Measurements from ENCODE around the gene P2RX7.
"Not testable (repeated sequence)": the region's sequence is repeated elsewhere in the genome, so short reads cannot be mapped to it uniquely, and the experiment has no call there.

Gene P2RX7

DNA sequence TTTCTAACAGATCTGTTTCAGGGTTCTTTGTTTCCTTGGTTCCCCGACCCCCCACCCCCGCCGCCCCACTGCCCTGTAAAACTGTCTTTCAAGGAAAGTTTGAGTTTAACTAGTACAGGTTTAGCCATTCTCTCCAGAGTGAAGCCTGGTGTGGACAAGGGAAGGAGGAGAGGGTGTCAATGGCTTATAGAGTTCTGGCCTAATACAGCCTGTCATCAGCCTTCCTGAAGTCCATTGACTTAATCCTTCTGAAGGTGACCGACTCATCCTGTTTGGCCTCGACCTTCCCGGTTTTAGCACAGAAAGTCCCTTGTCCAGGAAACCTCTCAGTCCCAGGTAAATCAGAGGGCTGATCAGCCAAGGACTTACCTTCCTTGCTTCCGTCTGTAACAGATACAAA lies 66.3 kb downstream of the P2RX7 start:
- Mint-ChIP-seq H3K36me3 (ENCODE audit: insufficient read depth) (no peaks in the 10 kb centered on the region), H3K4me3 (no peak overlapping the region), H3K4me1 (ENCODE audit: low read depth in 2 of 2) (no peaks in the 10 kb centered on the region), H3K27me3 (no peaks in the 10 kb centered on the region), H3K27ac (no peak overlapping the region), H3K9me3 (no peaks in the 10 kb centered on the region)
- DNase-seq (no peak), ATAC-seq (replicated peaks) (no peak)

- not testable (repeated sequence) for H3K27me3 Mint-ChIP-seq; H3K4me3 Mint-ChIP-seq; H3K9me3 Mint-ChIP-seq; ATAC-seq (replicated peaks); H3K27ac Mint-ChIP-seq; DNase-seq; H3K4me1 Mint-ChIP-seq (ENCODE audit: low read depth in 2 of 2); H3K36me3 Mint-ChIP-seq (ENCODE audit: insufficient read depth)
Measured at GRCh38 chr12:121201140-121201539, 68.5 kb downstream of the P2RX7 start.

- ATAC-seq (replicated peaks) (no peak), DNase-seq (no peak)
- H3K4me1 Mint-ChIP-seq (ENCODE audit: low read depth in 2 of 2): no peaks in the 10 kb centered on the region
- no peaks in the 10 kb centered on the region for H3K9me3 Mint-ChIP-seq
- H3K4me3 Mint-ChIP-seq: no peak overlapping the region
- no peaks in the 10 kb centered on the region for H3K27me3 Mint-ChIP-seq
- H3K27ac Mint-ChIP-seq: peak overlapping the region in 1 of 2 donors; percentile 23
- no peaks in the 10 kb centered on the region for H3K36me3 Mint-ChIP-seq (ENCODE audit: insufficient read depth)
Measured at GRCh38 chr12:121202407-121203355, 70.0 kb downstream of the P2RX7 start.

GRCh38 chr12:121203482-121203881 lies 70.8 kb downstream of the P2RX7 start:
- H3K27ac Mint-ChIP-seq: no peak overlapping the region
- no peak for DNase-seq

GRCh38 chr12:121205491-121205890 lies 72.8 kb downstream of the P2RX7 start:
- no peaks in the 10 kb centered on the region for H3K9me3 Mint-ChIP-seq
- H3K27ac Mint-ChIP-seq: no peak overlapping the region
- H3K27me3 Mint-ChIP-seq: no peaks in the 10 kb centered on the region
- ATAC-seq (replicated peaks) (no peak), DNase-seq (no peak)
- H3K4me3 Mint-ChIP-seq: no peak overlapping the region
- H3K36me3 Mint-ChIP-seq (ENCODE audit: insufficient read depth): peaks cover 2% of the 10 kb centered on the region
- H3K4me1 Mint-ChIP-seq (ENCODE audit: low read depth in 2 of 2): peaks cover 0 to under 1% of the 10 kb centered on the region in 2 donors

More at GRCh38 chr12:121203482-121203881, 70.8 kb downstream of the P2RX7 start:
- no peaks in the 10 kb centered on the region for H3K36me3 Mint-ChIP-seq (ENCODE audit: insufficient read depth)
- no peaks in the 10 kb centered on the region for H3K9me3 Mint-ChIP-seq
- ATAC-seq (replicated peaks): no peak
- H3K4me3 Mint-ChIP-seq: no peak overlapping the region
- H3K27me3 Mint-ChIP-seq: no peaks in the 10 kb centered on the region
- H3K4me1 Mint-ChIP-seq (ENCODE audit: low read depth in 2 of 2): no peaks in the 10 kb centered on the region

DNA sequence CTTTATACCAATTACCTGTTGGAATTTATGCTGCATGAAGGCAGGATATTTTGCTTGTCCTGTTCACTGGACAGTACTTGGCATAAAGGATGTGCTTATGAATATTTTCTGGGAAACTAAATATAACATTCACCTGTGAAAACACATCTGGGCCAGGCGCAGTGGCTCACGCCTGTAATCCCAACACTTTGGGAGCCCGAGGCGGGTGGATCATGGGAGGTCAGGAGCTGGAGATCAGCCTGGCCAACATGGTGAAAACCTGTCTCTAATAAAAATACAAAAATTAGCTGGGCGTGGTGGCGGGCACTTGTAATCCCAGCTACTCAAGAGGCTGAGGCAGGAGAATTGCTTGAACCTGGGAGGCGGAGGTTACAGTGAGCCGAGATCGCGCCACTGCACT lies 75.9 kb downstream of the P2RX7 start:
- not testable (repeated sequence) for H3K27me3 Mint-ChIP-seq; ATAC-seq (replicated peaks); H3K4me1 Mint-ChIP-seq (ENCODE audit: low read depth in 2 of 2); H3K9me3 Mint-ChIP-seq; DNase-seq
- peaks cover 19% of the 10 kb centered on the region for H3K36me3 Mint-ChIP-seq (ENCODE audit: insufficient read depth)
- H3K4me3 Mint-ChIP-seq: peak overlapping the region; percentile 91 to 94
- H3K27ac Mint-ChIP-seq: peak overlapping the region; percentile 97 to 98

DNA sequence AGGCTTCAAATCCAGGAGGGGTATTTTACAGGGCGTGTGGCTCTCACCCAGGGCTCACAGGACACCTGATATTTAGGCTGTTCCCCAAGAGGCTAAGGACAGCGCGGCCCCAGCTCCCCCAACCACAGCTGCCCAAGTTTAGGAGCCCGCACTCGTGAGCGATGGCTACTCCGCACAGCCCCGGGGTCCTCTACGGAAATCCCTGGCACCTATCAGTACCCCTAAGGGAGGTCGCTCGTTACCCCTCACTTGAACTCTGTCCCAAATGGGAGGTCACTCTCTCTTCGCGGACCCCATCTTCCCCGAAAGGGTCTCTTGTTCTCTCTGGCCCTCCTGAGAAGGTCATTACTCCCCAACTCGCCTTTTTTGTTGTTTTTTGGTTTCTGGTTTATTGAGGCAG lies 76.5 kb downstream of the P2RX7 start:
- Mint-ChIP-seq H3K4me3 (peak overlapping the region; percentile 91 to 94), H3K27me3 (no peaks in the 10 kb centered on the region), H3K4me1 (ENCODE audit: low read depth in 2 of 2) (peaks cover 7 to 11% of the 10 kb centered on the region in 2 donors), H3K36me3 (ENCODE audit: insufficient read depth) (peaks cover 19% of the 10 kb centered on the region), H3K9me3 (no peaks in the 10 kb centered on the region), H3K27ac (peak overlapping the region; percentile 97 to 98)
- DNase-seq (no peak), ATAC-seq (replicated peaks) (no peak)

- DNase-seq (peak; percentile 82 to 85 (median 84)), ATAC-seq (replicated peaks) (peak; percentile 83)
- Mint-ChIP-seq H3K27me3 (no peaks in the 10 kb centered on the region), H3K4me3 (peak within 1 kb of the TSS; percentile 91 to 94), H3K36me3 (ENCODE audit: insufficient read depth) (peaks cover 19% of the 10 kb centered on the region), H3K9me3 (no peaks in the 10 kb centered on the region), H3K27ac (peak within 1 kb of the TSS; percentile 97 to 98), H3K4me1 (ENCODE audit: low read depth in 2 of 2) (peaks cover 13 to 17% of the 10 kb centered on the region in 2 donors)
Measured at GRCh38 chr12:121209624-121210572, 77.2 kb downstream of the P2RX7 start, which contains the start of gene P2RX4. Gene P2RX4, plus strand, starts transcription at chr12:121210129. Its CDS starts 36 bp downstream, at chr12:121210165.

DNA sequence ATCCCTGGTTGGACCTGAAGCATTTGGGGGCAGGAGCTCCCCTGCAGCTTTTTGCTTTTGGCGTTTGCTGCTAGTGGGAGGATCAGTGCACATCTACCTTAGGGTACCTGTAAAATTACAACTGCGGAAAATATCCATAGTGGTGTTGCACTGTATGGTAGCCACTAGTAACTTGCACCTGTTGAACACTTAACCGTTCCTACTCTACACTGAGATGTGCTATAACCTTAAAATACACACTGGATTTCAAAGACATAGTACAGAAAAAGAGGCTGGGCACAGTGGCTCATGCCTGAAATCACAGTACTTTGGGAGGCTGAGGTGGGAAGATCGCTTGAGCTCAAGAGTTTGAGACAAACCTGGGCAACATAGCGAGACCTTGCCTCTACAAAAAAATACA lies 80.2 kb downstream of the P2RX7 start:
- no peaks in the 10 kb centered on the region for H3K9me3 Mint-ChIP-seq
- H3K4me3 Mint-ChIP-seq: no peak overlapping the region
- H3K27me3 Mint-ChIP-seq: no peaks in the 10 kb centered on the region
- H3K27ac Mint-ChIP-seq: peak overlapping the region in 1 of 2 donors; percentile 66
- peaks cover 22% of the 10 kb centered on the region for H3K36me3 Mint-ChIP-seq (ENCODE audit: insufficient read depth)
- DNase-seq (no peak), ATAC-seq (replicated peaks) (no peak)
- peaks cover 17 to 23% of the 10 kb centered on the region in 2 donors for H3K4me1 Mint-ChIP-seq (ENCODE audit: low read depth in 2 of 2)

GRCh38 chr12:121214166-121214777 lies 81.6 kb downstream of the P2RX7 start:
- no peak for DNase-seq

DNA sequence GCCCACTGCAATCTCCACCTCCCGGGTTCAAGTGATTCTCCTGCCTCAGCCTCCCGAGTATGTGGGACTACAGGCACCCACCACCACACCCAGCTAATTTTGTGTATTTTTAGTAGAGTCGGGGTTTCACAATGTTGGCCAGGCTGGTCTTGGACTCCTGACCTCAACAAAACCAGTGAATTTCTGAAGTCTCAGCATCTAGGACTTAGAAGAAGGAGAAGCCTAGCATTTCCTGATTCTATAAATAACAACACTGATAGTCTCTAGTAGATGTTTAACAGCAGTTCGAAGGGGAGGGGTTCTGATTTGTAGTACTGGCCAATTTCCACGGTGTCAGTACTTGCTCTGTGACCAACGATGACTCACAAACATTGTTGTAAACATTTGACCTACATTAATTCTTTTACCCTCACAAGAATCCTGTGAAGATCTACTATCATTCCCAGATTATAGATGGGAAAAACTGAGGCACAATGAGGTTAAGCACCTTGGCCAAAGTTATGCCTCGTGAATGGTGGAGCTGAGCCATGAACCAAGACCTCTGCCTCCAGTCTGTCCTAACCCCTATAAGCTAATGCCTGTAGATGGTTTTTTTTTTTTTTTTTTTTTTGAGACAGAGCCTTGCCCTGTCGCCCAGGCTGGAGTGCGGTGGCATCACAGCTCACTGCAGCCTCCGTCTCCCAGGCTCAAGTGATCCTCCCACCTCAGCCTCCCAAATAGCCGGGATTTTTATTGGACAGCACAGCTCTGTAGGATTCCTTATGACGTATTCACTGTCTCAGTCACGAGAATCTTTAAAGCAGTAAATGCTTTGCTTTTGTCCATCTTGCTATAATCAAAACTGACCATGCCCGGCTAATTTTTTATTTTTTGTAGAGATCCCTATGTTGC lies 82.4 kb downstream of the P2RX7 start:
- peak overlapping the region; percentile 73 to 88 for H3K27ac Mint-ChIP-seq
- H3K27me3 Mint-ChIP-seq: no peaks in the 10 kb centered on the region
- H3K36me3 Mint-ChIP-seq (ENCODE audit: insufficient read depth): peaks cover 22% of the 10 kb centered on the region
- H3K4me3 Mint-ChIP-seq: peak overlapping the region; percentile 32 to 33
- no peaks in the 10 kb centered on the region for H3K9me3 Mint-ChIP-seq
- H3K4me1 Mint-ChIP-seq (ENCODE audit: low read depth in 2 of 2): peaks cover 19 to 23% of the 10 kb centered on the region in 2 donors
- ATAC-seq (replicated peaks) (peak; percentile 11), DNase-seq (no peak)

More at GRCh38 chr12:121214166-121214777, 81.6 kb downstream of the P2RX7 start:
- Mint-ChIP-seq H3K36me3 (ENCODE audit: insufficient read depth) (peaks cover 22% of the 10 kb centered on the region), H3K9me3 (no peaks in the 10 kb centered on the region), H3K4me3 (peak overlapping the region; percentile 32 to 33), H3K27me3 (no peaks in the 10 kb centered on the region), H3K4me1 (ENCODE audit: low read depth in 2 of 2) (peaks cover 19 to 23% of the 10 kb centered on the region in 2 donors), H3K27ac (peak overlapping the region; percentile 73 to 88)
- no peak for ATAC-seq (replicated peaks)

DNA sequence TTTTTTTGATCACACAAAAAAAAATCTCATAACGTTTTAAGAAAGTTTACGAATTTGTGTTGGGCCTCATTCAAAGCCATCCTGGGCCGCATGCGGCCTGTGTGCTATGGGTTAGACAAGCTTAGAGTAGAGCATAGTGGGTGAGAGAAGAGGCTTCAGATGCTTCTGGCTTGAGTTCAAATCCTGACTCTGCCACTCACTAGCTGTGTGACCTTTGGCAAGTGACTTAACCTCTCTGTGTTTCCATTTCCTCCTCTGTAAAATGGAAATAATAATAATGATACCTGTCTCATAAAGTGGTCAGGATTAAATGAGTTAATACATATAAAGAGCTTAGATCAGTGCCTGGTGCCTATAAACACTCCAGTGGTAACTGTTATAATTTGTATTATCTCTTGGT lies 83.4 kb downstream of the P2RX7 start:
- Mint-ChIP-seq H3K4me1 (ENCODE audit: low read depth in 2 of 2) (peaks cover 15 to 18% of the 10 kb centered on the region in 2 donors), H3K9me3 (no peaks in the 10 kb centered on the region), H3K27ac (no peak overlapping the region), H3K27me3 (no peaks in the 10 kb centered on the region), H3K4me3 (no peak overlapping the region), H3K36me3 (ENCODE audit: insufficient read depth) (peaks cover 15% of the 10 kb centered on the region)
- DNase-seq (no peak), ATAC-seq (replicated peaks) (no peak)
